NCI-H1694 (cell line): ENCODE results near the gene CHURC1.

Experiments
- DNase-seq: peaks from one replicate; lab custom pipeline; 2025; lab: John Stamatoyannopoulos, UW

CHURC1 gene

GRCh38 chr14:64914237-64915028 lies at the start of gene CHURC1:
Gene CHURC1 (plus strand): TSS chr14:64914455. CDS start chr14:64914496, 41 bp downstream.
- DNase-seq: peak; percentile 99

- no peak for DNase-seq
Observed at GRCh38 chr14:64865109-64865508, 49.1 kb upstream of the CHURC1 start.

- DNase-seq: no peak
Observed at GRCh38 chr14:64865992-64866391, 48.3 kb upstream of the CHURC1 start.

GRCh38 chr14:64867182-64867581 lies 47.1 kb upstream of the CHURC1 start:
- DNase-seq: no peak

GRCh38 chr14:64868379-64868778 lies 45.9 kb upstream of the CHURC1 start:
- no peak for DNase-seq

- no peak for DNase-seq
Observed at GRCh38 chr14:64868841-64869240, 45.4 kb upstream of the CHURC1 start.

- no peak for DNase-seq
Observed at GRCh38 chr14:64870160-64870559, 44.1 kb upstream of the CHURC1 start.

- no peak for DNase-seq
Observed at GRCh38 chr14:64871344-64871743, 42.9 kb upstream of the CHURC1 start.

- DNase-seq: no peak
Observed at GRCh38 chr14:64873506-64874219, 40.6 kb upstream of the CHURC1 start.

- DNase-seq: no peak
Observed at GRCh38 chr14:64875350-64875749, 38.9 kb upstream of the CHURC1 start.

GRCh38 chr14:64877846-64878245 lies 36.4 kb upstream of the CHURC1 start:
- DNase-seq: no peak

GRCh38 chr14:64878837-64879634 lies 35.2 kb upstream of the CHURC1 start:
- peak; percentile 23 for DNase-seq

GRCh38 chr14:64879635-64880220 lies 34.5 kb upstream of the CHURC1 start, which contains the start of gene SPTB:
Gene SPTB (minus strand): TSS chr14:64879907. CDS start chr14:64823094, 56,813 bp downstream.
- peak; percentile 41 for DNase-seq

- DNase-seq: peak; percentile 51
Observed at GRCh38 chr14:64880221-64881121, 33.8 kb upstream of the CHURC1 start.

- DNase-seq: no peak
Observed at GRCh38 chr14:64885559-64885958, 28.7 kb upstream of the CHURC1 start.

- DNase-seq: no peak
Observed at GRCh38 chr14:64889352-64889751, 24.9 kb upstream of the CHURC1 start.

- peak; percentile 37 for DNase-seq
Observed at GRCh38 chr14:64891173-64891838, 22.9 kb upstream of the CHURC1 start.

- DNase-seq: peak; percentile 91
Observed at GRCh38 chr14:64891839-64892375, 22.3 kb upstream of the CHURC1 start.

- DNase-seq: no peak
Observed at GRCh38 chr14:64899958-64900357, 14.3 kb upstream of the CHURC1 start.

- DNase-seq: no peak
Observed at GRCh38 chr14:64906022-64906421, 8.2 kb upstream of the CHURC1 start.
